Thymus (tissue), 11 donors: ENCODE measurements around the gene CLDN4. TPM values are rescaled to one million over a fixed set of nuclear protein-coding genes. Genes with fewer than 3 reads are reported as not detected.
"Not testable (repeated sequence)": the region's sequence is repeated elsewhere in the genome, so short reads cannot be mapped to it uniquely, and the experiment has no call there.

Source experiments
- DNase-seq, 9 donors: peaks; one replicate each; pipeline ENCODE4 v3.0.0-alpha.2; 2013; ENCODE audit warnings: low spot score in 9 of 9, low read depth in 6 of 9, missing footprints in 1 of 9
- H3K27ac ChIP-seq, 2 donors: one replicate each; pipeline ENCODE4 v1.5.1; 2013; ENCODE audit warnings: control low read depth in 1 of 2, low read depth in 1 of 2, low read length in 1 of 2, mild to moderate bottlenecking in 1 of 2, moderate library complexity in 1 of 2
- H3K27me3 ChIP-seq, 2 donors: one replicate each; pipeline ENCODE4 v1.5.1; 2013; ENCODE audit warnings: low read length in 1 of 2; ENCODE audit not compliant: control insufficient read depth in 2 of 2, insufficient read depth in 1 of 2
- H3K36me3 ChIP-seq, 2 donors: one replicate each; pipeline ENCODE4 v1.5.1; 2013; ENCODE audit warnings: low read length in 1 of 2, mild to moderate bottlenecking in 1 of 2, moderate library complexity in 1 of 2; ENCODE audit not compliant: control insufficient read depth in 2 of 2, insufficient read depth in 2 of 2
- H3K4me1 ChIP-seq, 2 donors: one replicate each; pipeline ENCODE4 v1.5.1; 2013; ENCODE audit warnings: low read length in 2 of 2; ENCODE audit not compliant: control insufficient read depth in 2 of 2, insufficient read depth in 2 of 2
- H3K4me3 ChIP-seq, 2 donors: one replicate each; pipeline ENCODE4 v1.5.1; 2013; ENCODE audit warnings: low read length in 2 of 2, control low read depth in 1 of 2, mild to moderate bottlenecking in 1 of 2
- H3K9me3 ChIP-seq, 2 donors: one replicate each; pipeline ENCODE4 v1.5.1; 2013; ENCODE audit warnings: low read length in 1 of 2, mild to moderate bottlenecking in 1 of 2; ENCODE audit not compliant: control insufficient read depth in 2 of 2, insufficient read depth in 1 of 2
- WGBS: extraction: QIAGEN DNeasy Blood & Tissue Kit; methylation state at CpG from one replicate; pipeline ENCODE4 v1.1.7; 2013; 5-methylcytosine and 5-hydroxymethylcytosine counted together
- polyA plus RNA-seq: library from polyadenylated mRNA; stranded (reverse); fragments of 200-250 nt; gene quantifications from one replicate; pipeline ENCODE4 v1.2.3, GENCODE V29; 2013
- total RNA-seq: library from RNA; stranded (reverse); fragments of 120-200 nt; gene quantifications from one replicate; pipeline ENCODE4 v1.2.4, GENCODE V29; 2013
- donor health status: healthy.

The CLDN4 gene
- total and polyA plus RNA-seq, 2 donors, result 13.4 to 38.4 TPM

- H3K36me3 ChIP-seq, H3K4me1 ChIP-seq, H3K4me3 ChIP-seq, H3K27ac ChIP-seq, H3K9me3 ChIP-seq, DNase-seq, H3K27me3 ChIP-seq: not testable (repeated sequence)
Measured at GRCh38 chr7:73837167-73837566, 6.4 kb downstream of the CLDN4 start.

GRCh38 chr7:73838642-73839041, 7.8 kb downstream of the CLDN4 start:
- Histone ChIP-seq H3K36me3 (no peaks in the 10 kb centered on the region), H3K27ac (no peak overlapping the region), H3K9me3 (peaks cover 0 to 7% of the 10 kb centered on the region in 2 donors), H3K4me1 (peaks cover 2 to 11% of the 10 kb centered on the region in 2 donors), H3K4me3 (no peak overlapping the region), H3K27me3 (peaks cover 0 to 2% of the 10 kb centered on the region in 2 donors)
- DNase-seq, result no peak
- 21% methylated on average over 6 of the region's 6 CpGs for WGBS

GRCh38 chr7:73839290-73839689, 8.5 kb downstream of the CLDN4 start:
- Histone ChIP-seq H3K27ac (no peak overlapping the region), H3K27me3 (peaks cover 0 to 8% of the 10 kb centered on the region in 2 donors), H3K9me3 (peaks cover 0 to 7% of the 10 kb centered on the region in 2 donors), H3K4me1 (peaks cover 2 to 13% of the 10 kb centered on the region in 2 donors), H3K4me3 (no peak overlapping the region), H3K36me3 (no peaks in the 10 kb centered on the region)
- DNase-seq, result no peak
- 94% methylated on average over 7 of the region's 7 CpGs for WGBS

- no peak overlapping the region for H3K27ac ChIP-seq
- no peaks in the 10 kb centered on the region for H3K36me3 ChIP-seq
- DNase-seq, result no peak
- H3K9me3 ChIP-seq, result no peaks in the 10 kb centered on the region
- no peak overlapping the region for H3K4me3 ChIP-seq
- peaks cover 2 to 13% of the 10 kb centered on the region in 2 donors for H3K4me1 ChIP-seq
- WGBS, result 94% methylated on average over 22 of the region's 22 CpGs
- peaks cover 0 to 14% of the 10 kb centered on the region in 2 donors for H3K27me3 ChIP-seq
Measured at GRCh38 chr7:73839743-73840714, 9.2 kb downstream of the CLDN4 start.

GRCh38 chr7:73840715-73841379, 10.1 kb downstream of the CLDN4 start:
- H3K4me3 ChIP-seq, result no peak overlapping the region
- no peak overlapping the region for H3K27ac ChIP-seq
- no peaks in the 10 kb centered on the region for H3K9me3 ChIP-seq
- no peaks in the 10 kb centered on the region for H3K36me3 ChIP-seq
- peaks cover 2 to 13% of the 10 kb centered on the region in 2 donors for H3K4me1 ChIP-seq
- peaks cover 0 to 15% of the 10 kb centered on the region in 2 donors for H3K27me3 ChIP-seq
- no peak for DNase-seq
- WGBS, result 95% methylated on average over 16 of the region's 16 CpGs

GRCh38 chr7:73841689-73842066, 10.9 kb downstream of the CLDN4 start:
- H3K27me3 ChIP-seq, result peaks cover 0 to 15% of the 10 kb centered on the region in 2 donors
- DNase-seq, result no peak
- H3K4me3 ChIP-seq, result peak overlapping the region; percentile 56 to 59
- peaks cover 2 to 13% of the 10 kb centered on the region in 2 donors for H3K4me1 ChIP-seq
- H3K36me3 ChIP-seq, result no peaks in the 10 kb centered on the region
- 95% methylated on average over 15 of the region's 15 CpGs for WGBS
- H3K9me3 ChIP-seq, result no peaks in the 10 kb centered on the region
- no peak overlapping the region for H3K27ac ChIP-seq

GRCh38 chr7:73842067-73842976, 11.5 kb downstream of the CLDN4 start, which contains the start of gene METTL27:
Gene METTL27, minus strand, starts transcription at chr7:73842516. Its CDS starts 376 bp downstream, at chr7:73842140.
- Histone ChIP-seq H3K36me3 (no peaks in the 10 kb centered on the region), H3K4me3 (peak within 1 kb of the TSS; percentile 59 to 61), H3K4me1 (peaks cover 2 to 13% of the 10 kb centered on the region in 2 donors), H3K27me3 (peaks cover 0 to 15% of the 10 kb centered on the region in 2 donors), H3K9me3 (no peaks in the 10 kb centered on the region), H3K27ac (peak within 1 kb of the TSS; percentile 11 to 56)
- DNase-seq, result peak; percentile 63 to 94 (median 82)
- WGBS, result 17% methylated on average over 44 of the region's 45 CpGs

- no peak for DNase-seq
- H3K27ac ChIP-seq, result no peak overlapping the region
Measured at GRCh38 chr7:73844131-73844547, 13.3 kb downstream of the CLDN4 start.

More at GRCh38 chr7:73844131-73844547, 13.3 kb downstream of the CLDN4 start:
- Histone ChIP-seq H3K4me3 (no peak overlapping the region), H3K9me3 (no peaks in the 10 kb centered on the region), H3K4me1 (peaks cover 2 to 13% of the 10 kb centered on the region in 2 donors), H3K36me3 (no peaks in the 10 kb centered on the region), H3K27me3 (peaks cover 0 to 15% of the 10 kb centered on the region in 2 donors)
- WGBS, result 17% methylated on average over 9 of the region's 9 CpGs
